IMR-90 (cell line): ENCODE data around the gene TMPRSS7. TPM values are rescaled to one million over a fixed set of nuclear protein-coding genes. Genes with fewer than 3 reads are reported as not detected.

Experiments used
- CEBPB ChIP-seq: IDR thresholded peaks from 2 replicates; pipeline ENCODE4 v1.6.1; 2012; ENCODE audit warnings: low read depth, low read length, improper control_type of control experiment
- FOS ChIP-seq: fragments of 150-350 bp; IDR thresholded peaks from 2 replicates; pipeline ENCODE4 v1.6.1; 2016; ENCODE audit warnings: low read depth, low read length
- NFE2L2 ChIP-seq: fragments of 150-350 bp; IDR thresholded peaks from 2 replicates; pipeline ENCODE4 v1.6.1; 2016; ENCODE audit warnings: low read depth, mild to moderate bottlenecking, low read length
- POLR2A ChIP-seq: IDR thresholded peaks from 2 replicates; pipeline ENCODE4 v1.6.1; 2012; ENCODE audit warnings: mild to moderate bottlenecking, low read depth, low read length
- RAD21 ChIP-seq: IDR thresholded peaks from 2 replicates; pipeline ENCODE4 v1.6.1; 2012; ENCODE audit warnings: low read length, improper control_type of control experiment
- SMC3 ChIP-seq: fragments of 150-350 bp; IDR thresholded peaks from 2 replicates; pipeline ENCODE4 v1.6.1; 2016; ENCODE audit warnings: low read depth, mild to moderate bottlenecking, antibody characterized with exemption, low read length, moderate library complexity
- polyA plus RNA-seq, 3 experiments: library from polyadenylated mRNA; depleted of rRNA; stranded (reverse); fragments of >200 nt; gene quantifications; 2 replicates each; pipeline ENCODE4 v1.2.3, GENCODE V29; 2012; ENCODE audit warnings: low replicate concordance in 1 of 3
- total RNA-seq: library from RNA; depleted of rRNA; stranded (reverse); fragments of >200 nt; gene quantifications from 2 replicates; pipeline ENCODE4 v1.2.3, GENCODE V29; 2012
- TF ChIP-seq, protein P1 (sequence below): conservative IDR thresholded peaks from 2 replicates; pipeline ENCODE4 v1.5.1; 2012; ENCODE audit warnings: mild to moderate bottlenecking, low read depth, low read length, improper control_type of control experiment

Gene TMPRSS7
- total and polyA plus RNA-seq, 2 of the 4 experiments (the other 2 are of a cell fraction) = 0.07 TPM; not detected in 1

DNA sequence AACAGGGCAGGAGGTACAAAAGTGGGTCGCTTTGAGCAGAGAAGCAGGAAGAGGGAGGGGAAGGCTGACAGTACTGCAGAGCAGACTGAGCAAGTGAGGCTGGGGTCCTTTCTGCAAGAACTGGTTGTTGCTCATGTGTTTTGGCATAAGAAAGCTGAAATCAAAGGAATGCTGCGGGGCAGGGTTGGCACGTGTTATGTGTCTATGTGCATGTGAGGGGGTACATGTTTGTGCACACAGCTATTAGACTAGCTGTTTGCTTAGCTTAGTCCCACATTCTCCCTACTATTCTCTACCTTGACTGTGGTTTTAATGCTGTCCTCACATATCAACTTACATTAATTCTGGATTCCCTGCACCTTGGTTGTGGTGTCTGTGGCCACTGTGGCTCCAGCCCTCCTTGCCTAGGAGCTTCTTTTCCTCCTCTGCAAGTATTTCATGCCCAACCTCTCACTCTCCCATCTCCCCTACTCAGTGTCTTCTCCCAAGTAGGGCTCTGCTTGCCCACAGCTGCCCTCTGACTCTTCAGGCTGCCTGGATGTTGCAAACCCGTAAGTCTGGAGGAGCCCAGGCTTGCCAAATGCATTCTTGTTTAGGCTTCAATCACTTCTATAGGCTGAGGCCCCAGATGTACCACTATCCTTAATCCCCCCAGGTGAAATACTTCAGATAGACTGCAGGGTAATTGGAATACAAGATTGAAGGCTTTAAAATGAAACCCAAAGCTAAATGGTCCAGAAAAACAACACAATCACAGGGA is 31.0 kb upstream of the TMPRSS7 start (continued):
- TF ChIP-seq, protein P1, sequence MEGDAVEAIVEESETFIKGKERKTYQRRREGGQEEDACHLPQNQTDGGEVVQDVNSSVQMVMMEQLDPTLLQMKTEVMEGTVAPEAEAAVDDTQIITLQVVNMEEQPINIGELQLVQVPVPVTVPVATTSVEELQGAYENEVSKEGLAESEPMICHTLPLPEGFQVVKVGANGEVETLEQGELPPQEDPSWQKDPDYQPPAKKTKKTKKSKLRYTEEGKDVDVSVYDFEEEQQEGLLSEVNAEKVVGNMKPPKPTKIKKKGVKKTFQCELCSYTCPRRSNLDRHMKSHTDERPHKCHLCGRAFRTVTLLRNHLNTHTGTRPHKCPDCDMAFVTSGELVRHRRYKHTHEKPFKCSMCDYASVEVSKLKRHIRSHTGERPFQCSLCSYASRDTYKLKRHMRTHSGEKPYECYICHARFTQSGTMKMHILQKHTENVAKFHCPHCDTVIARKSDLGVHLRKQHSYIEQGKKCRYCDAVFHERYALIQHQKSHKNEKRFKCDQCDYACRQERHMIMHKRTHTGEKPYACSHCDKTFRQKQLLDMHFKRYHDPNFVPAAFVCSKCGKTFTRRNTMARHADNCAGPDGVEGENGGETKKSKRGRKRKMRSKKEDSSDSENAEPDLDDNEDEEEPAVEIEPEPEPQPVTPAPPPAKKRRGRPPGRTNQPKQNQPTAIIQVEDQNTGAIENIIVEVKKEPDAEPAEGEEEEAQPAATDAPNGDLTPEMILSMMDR = no peak
- TF ChIP-seq POLR2A (no peak), RAD21 (no peak), NFE2L2 (no peak), CEBPB (no peak), FOS (no peak), SMC3 (no peak)
